ENCODE data around the gene NODAL.
"Not testable (repeated sequence)": the region's sequence is repeated elsewhere in the genome, so short reads cannot be mapped to it uniquely, and the experiment has no call there.

NODAL gene

GRCh38 chr10:70441161-70441894 is at the start of gene NODAL:
Gene NODAL, minus strand, starts transcription at chr10:70441681. Its CDS starts 14 bp downstream, at chr10:70441667.
- peak; percentile 74 for DNase-seq

GRCh38 chr10:70490142-70490541 is 48.7 kb upstream of the NODAL start:
- DNase-seq, result no peak

- DNase-seq, result no peak
These were observed 46.3 kb upstream of the NODAL start for GRCh38 chr10:70487824-70488223.

- DNase-seq, result not testable (repeated sequence)
These were observed 42.4 kb upstream of the NODAL start for GRCh38 chr10:70483872-70484271.

GRCh38 chr10:70482982-70483760 is 41.7 kb upstream of the NODAL start:
- DNase-seq, result no peak

DNA sequence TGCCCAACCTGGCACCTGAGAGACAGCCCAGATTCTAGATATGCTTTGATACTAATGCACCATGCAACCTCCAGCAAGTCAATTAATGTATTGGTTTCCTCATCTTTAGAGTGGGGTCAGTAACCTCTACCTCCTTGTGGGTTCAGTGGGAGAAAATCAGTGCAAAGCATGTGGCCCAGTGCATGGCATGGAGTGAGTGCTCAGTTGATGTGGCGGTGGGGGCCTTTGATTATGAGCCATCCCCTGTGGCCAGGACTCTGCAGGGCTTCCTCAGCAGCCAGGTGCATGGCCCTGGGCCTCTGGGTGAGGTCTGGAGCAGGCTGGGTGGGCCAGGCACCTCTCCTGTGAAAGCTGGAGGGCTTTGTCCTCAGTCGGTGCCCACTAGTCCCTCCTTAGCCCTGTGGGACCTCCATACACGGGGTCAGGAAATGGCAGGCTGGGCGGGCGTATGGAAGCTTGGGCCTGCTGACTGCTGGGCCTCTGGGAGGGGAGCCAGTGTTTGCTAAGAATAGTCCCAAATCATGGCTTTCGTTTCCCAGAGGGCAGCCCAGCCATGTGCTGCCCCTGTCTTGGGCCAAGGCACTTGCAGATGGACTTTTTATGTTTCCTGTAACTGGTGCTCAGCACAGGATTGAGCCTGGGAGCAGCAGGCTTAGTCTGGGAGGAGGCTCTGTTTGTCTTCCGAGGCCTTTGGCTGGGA is 40.5 kb upstream of the NODAL start:
- DNase-seq, result no peak

DNA sequence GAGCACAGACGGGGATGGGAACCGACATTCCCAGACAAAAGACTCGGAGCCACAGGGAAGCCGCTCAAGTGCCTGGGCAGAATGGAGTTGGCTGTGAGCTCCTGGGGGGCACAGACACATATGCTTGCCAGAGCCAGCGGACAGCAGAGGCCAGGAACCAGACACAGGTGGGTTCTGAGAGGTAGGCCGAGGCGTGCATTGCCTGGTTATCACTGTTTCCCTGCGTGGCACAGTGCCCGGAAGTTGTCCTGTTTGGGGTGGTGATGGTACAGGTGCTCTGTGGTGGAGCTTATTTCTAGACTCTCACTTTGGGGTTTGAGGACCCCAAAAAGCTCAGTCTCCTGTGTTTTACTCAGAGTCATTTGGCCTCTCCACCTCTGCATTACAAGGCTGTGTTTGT is 39.6 kb upstream of the NODAL start:
- DNase-seq, result no peak

DNA sequence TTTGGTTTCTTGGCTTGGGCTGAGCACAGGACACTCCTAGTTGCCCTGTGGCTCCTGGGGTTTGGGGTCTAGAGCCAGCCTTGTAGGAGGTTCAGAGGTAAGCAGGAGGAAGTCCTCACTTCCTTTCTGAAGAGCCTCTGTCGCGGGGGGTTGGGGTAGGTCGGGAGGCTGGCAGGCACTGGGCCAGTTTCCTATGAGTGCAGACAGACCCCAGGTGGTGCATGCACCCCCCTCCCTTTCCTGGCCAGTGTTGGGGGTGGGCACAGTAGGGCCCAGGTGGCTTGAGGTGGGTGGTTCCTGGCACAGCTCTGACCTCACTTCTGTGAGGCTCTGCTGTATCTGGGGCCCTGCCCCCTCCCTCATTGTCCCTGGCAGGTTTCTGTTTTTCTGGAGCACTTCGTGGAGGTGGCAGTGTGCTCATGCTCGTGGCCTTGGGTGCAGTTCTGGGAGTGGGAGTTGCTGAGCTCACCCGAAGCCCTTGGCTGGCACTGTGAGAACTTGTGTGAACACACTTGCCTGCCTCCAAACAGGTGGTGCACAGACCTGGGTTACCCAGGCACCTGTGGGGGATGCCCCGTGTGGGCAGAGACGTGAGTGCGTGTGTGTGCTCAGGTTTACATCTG is 38.9 kb upstream of the NODAL start:
- no peak for DNase-seq

DNA sequence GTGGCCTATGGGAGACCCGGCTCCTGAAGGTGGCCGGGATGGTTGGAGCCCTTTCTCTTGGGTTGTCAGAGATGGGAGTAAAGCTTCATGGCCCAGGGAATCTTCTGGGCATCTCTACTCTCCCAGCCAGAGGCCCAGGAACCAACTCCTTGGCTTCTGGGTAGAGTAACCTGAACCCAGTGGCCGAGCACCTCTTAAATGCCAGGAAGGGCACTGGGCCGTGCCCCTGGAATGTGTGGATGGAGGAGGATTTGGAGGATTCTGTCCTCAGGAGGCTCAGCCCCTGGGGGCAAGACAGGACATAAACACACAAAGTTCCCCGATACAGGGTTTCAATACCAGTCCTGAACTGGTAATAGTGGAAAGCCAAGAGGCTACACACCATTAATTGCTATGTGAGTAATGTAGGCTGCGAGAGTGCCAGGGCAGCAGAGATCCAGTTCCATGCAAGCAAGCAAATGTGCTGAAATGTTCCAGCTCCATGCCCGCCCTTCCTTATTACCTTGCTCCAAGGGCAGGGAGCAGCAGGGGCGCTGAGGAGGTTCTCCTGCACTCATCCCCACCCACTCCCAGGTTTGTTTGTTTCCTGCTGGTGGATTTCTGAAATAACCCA is 38.3 kb upstream of the NODAL start:
- DNase-seq, result no peak

DNA sequence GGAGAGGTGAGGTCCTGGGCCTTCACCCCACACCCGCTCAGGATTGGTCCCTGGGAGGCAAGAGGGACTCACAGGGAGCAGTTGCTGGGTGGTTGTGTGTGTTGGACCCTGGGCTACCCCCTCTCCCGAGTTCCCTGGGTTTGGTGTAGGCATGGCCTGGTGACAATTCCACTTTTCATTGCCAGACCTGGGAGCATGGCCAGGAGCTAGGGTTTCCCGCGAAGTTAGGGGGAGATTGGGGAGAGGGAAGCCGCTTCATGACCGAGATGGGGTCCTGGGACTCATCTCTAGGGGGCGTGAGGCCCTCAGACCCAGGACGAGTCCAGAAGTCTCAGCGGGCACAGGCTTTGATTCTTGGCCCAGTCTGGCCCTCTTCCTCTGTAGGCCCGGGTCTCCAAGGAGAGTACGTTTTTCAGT is 37.7 kb upstream of the NODAL start:
- no peak for DNase-seq

DNA sequence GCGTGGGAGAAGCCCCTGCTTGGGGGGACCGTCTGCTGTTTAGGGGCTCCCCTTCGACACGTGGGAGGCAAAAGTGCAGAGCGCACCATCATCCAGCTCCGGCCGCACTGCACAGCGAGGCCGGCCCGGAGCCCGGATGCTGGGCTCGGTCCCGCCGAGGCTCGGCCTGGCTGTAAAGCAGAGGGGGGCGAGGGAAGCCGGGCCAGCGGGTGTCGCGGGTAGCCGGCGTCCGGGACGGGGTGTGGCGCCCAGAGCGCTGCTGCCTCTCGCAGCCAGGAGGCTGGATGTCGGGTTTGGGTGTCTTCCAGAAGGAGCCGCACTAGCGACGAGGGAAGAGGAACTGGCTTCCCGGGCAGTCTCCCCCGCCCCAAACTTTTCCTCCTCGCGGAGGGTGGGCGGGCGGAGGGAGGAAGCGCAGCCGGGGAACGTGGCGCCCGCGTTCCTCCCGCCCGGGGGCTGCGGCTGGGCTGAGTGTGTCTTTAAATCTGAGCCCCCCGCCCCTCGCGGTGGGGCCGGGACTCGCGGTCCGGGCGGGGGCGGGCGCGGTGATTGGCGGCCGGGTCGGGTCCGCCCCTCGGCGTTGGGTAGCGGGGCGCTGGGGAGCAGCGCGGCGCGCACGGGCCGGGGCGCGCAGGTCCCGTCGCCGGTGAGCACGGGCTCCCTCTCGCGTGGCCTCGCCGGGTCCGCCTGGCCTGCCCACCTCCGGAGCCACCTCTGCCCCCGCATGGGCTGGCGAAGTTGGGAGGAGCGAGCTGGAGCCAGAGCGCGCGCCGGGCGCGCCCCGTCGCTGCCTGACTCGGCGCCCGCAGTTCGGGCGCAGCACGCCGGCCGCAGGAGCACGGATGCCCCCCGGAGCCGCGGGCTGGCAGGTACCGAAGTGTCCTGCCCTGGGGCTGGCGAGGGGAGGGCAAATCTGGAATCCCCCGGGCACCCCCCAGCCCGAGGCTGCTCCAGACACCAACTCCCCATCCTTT is 37.0 kb upstream of the NODAL start, which contains the start of gene PALD1:
Gene PALD1, plus strand, starts transcription at position 577 of the 974 bp plus-strand sequence. CDS start 47,185 bp downstream, outside the sequence.
- DNase-seq, result peak; percentile 82

DNA sequence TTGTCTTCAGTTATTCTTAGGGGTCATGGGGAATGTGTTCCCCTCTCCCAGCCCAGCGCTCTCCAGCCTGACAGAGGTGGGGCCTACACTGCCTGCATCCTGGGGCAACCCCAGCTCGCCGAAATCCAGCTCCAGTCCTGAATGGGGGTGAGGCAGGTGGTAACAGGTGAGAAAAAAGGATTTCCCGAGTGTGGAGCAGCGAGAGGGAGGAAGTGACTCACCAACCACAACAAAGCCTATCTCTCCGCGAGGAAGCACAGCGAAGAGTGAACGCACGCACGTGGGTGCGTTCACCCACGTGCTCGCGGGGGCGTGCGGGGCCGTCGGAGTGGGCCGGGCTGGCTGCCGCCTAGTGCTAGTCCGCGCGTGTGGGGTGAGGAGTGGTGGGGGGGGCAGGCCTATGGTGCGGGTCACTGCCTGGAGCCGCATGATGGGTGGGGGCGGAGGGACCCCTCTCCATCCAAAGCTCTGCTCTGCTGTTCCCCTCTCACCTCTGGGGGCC is 36.2 kb upstream of the NODAL start:
- no peak for DNase-seq

DNA sequence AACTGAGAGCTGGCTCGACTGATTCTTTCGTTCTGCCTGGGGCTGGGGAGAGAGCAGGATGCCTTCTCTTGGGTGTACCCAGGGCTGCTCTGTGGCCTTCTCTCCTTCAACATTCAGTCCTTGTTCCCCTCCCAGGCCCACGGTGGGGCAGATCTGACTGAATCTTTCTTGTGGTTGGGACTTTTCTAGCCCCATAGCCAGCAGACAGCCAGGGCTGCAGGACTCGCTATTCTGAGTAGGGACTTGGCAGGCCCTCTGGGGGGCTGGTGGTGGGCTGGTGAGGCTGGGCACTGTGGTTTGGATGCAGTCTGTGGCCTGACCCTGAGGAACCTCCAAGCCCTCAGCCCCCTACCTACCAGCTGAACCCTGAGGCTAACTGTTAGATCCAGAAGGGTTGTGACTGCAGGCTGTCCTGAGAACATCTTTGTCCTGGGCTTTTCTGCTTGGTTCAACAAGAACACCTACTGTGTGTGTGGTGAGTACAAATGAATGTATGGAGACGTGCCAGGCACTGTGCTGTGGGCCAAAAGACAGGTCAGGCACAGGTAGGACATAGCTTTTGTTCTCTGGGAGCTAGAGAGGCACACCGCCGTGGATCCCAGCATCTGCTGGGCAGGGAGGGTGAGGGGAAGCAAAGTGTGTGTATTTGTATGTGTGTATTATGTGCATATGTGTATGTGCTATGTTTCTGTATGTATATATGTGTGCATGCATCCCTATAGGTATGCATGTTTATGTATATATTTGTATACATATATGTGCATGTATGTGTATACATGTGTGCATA is 35.0 kb upstream of the NODAL start:
- no peak for DNase-seq

DNA sequence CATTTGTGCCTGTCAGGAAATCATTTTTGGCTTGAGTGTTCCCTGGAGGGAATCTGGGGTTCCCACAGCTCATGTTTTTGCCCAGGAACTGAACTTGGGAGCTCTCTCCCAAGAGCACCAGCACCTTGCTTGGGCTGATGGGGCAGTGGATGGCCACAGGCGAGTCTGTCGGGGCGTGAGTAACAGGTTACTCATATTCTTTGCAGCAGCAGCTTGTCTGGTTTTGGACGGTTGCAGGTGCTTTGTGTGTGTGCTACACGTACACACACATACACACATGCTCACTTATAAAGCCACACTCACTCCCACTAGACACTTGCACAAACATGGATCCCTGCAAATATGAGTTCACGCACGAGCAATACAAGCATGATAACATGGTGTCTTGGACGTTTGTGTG is 34.2 kb upstream of the NODAL start:
- DNase-seq, result no peak

DNA sequence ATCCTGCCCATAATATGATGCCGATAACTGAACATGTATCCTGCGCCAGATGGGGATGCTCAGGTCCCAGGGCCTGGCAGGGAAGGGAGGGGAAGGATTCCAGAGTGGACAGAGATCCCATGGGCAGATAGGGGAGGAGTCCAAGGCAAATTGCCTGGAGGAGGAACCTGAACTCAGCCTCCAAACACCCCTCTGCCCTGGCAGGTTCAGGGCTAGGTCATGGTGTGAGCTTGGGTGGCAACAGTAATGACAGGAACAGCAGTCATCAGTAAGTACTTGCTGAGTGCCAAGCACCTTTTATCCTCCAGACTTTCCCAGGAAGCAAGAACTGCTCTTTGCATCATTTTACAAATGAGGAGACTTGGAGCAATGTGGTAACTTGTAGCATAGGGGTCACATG is 33.3 kb upstream of the NODAL start:
- no peak for DNase-seq

GRCh38 chr10:70472799-70473454 is 31.4 kb upstream of the NODAL start:
- no peak for DNase-seq

DNA sequence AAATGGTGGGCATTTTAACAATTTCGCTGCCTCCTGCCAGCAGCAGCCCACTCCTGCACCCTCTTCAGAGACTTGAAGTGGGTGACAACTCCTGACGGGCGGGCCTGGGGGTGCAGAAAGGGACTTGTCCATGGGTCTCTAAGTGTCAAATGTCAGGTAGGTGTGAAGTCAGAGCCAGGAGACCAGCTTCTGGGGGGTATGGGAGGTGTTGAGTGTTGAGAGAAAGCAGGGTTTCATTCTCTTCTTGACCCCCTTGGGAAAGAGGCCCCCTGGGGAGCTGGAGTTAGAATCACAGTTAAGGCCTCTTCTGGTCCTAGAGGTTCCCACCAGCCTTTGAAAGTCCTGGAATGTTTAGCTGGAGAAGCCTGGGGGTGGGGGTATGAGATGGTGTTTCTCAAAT is 25.5 kb upstream of the NODAL start:
- DNase-seq, result no peak

- DNase-seq, result no peak
These were observed 24.4 kb upstream of the NODAL start for GRCh38 chr10:70465832-70466231.

- DNase-seq, result no peak
These were observed 23.8 kb upstream of the NODAL start for GRCh38 chr10:70465278-70465677.

Measured in retina (tissue), 1 donor.